Keratinocyte (primary cell): ENCODE data around the gene GAB4. TPM values are rescaled to one million over a fixed set of nuclear protein-coding genes. Genes with fewer than 3 reads are reported as not detected.
"Not testable (repeated sequence)": the region's sequence is repeated elsewhere in the genome, so short reads cannot be mapped to it uniquely, and the experiment has no call there.

Experiments
- DNase-seq: peaks from one replicate; pipeline ENCODE4 v3.0.0-alpha.2; 2011; ENCODE audit warnings: low read depth, missing footprints, low spot score
- FAIRE-seq: peaks from 2 replicates; lab custom pipeline; 2011; peaks lifted over from hg19 to GRCh38; lab: Jason Lieb, UNC
- H2AFZ ChIP-seq: 2 replicates; pipeline ENCODE4 v1.6.0; 2012; ENCODE audit warnings: low read length, control low read depth, inconsistent platforms; ENCODE audit not compliant: control insufficient read depth
- H3K27ac ChIP-seq: 2 replicates; pipeline ENCODE4 v1.5.1; 2011; ENCODE audit warnings: low read length; ENCODE audit not compliant: control insufficient read depth, insufficient read depth
- H3K27me3 ChIP-seq: 3 replicates; pipeline ENCODE4 v1.6.0; 2011; ENCODE audit warnings: low read length; ENCODE audit not compliant: control insufficient read depth, insufficient read depth; ENCODE audit errors: extremely low read depth
- H3K36me3 ChIP-seq, 2 experiments: 2 replicates in 1 of 2; 3 replicates in 1 of 2; pipeline ENCODE4 v1.5.1; 2011; ENCODE audit warnings: low read length in 2 of 2, mild to moderate bottlenecking in 1 of 2; ENCODE audit not compliant: control insufficient read depth in 2 of 2, insufficient read depth in 2 of 2; ENCODE audit errors: extremely low read depth in 1 of 2
- H3K4me1 ChIP-seq: 3 replicates; pipeline ENCODE4 v1.5.1; 2011; ENCODE audit warnings: low read length; ENCODE audit not compliant: control insufficient read depth, insufficient read depth; ENCODE audit errors: extremely low read depth
- H3K4me2 ChIP-seq: 3 replicates; pipeline ENCODE4 v1.6.0; 2011; ENCODE audit warnings: low read depth, low read length; ENCODE audit not compliant: control insufficient read depth, insufficient read depth; ENCODE audit errors: extremely low read depth
- H3K4me3 ChIP-seq, 3 experiments: fragments of 200-600 bp in 1 of 3; sonication (generic) in 1 of 3; 2 replicates in 2 of 3; 3 replicates in 1 of 3; pipeline ENCODE4 v1.5.1; 2011 to 2016; ENCODE audit warnings: low read length in 3 of 3, mild to moderate bottlenecking in 3 of 3, control low read depth in 2 of 3, inconsistent platforms in 1 of 3, low read depth in 1 of 3, mixed read lengths in 1 of 3, mixed run types in 1 of 3, moderate library complexity in 1 of 3; ENCODE audit not compliant: control insufficient read depth in 2 of 3, insufficient read depth in 2 of 3; ENCODE audit errors: extremely low read depth in 1 of 3
- H3K79me2 ChIP-seq: 2 replicates; pipeline ENCODE4 v1.6.0; 2012; ENCODE audit warnings: low read length; ENCODE audit not compliant: control insufficient read depth, insufficient read depth
- H3K9ac ChIP-seq: 3 replicates; pipeline ENCODE4 v1.6.0; 2011; ENCODE audit warnings: low read length; ENCODE audit not compliant: control insufficient read depth, insufficient read depth; ENCODE audit errors: extremely low read depth
- H3K9me1 ChIP-seq: 3 replicates; pipeline ENCODE4 v1.6.0; 2011; ENCODE audit warnings: low read length; ENCODE audit not compliant: control insufficient read depth, insufficient read depth; ENCODE audit errors: extremely low read depth
- H3K9me3 ChIP-seq: 2 replicates; pipeline ENCODE4 v1.5.1; 2012; ENCODE audit warnings: low read depth, low read length; ENCODE audit not compliant: control insufficient read depth
- H4K20me1 ChIP-seq: 3 replicates; pipeline ENCODE4 v1.6.0; 2011; ENCODE audit warnings: low read length; ENCODE audit not compliant: control insufficient read depth, insufficient read depth; ENCODE audit errors: extremely low read depth
- EZH2 ChIP-seq: IDR thresholded peaks from one replicate; pipeline ENCODE4 v1.6.1; 2012; ENCODE audit warnings: inconsistent platforms, mild to moderate bottlenecking, low read length, moderate library complexity
- dilution Hi-C: fragments of 300-500 bp; cut with MboI; formaldehyde crosslinking; loops from one replicate; pipeline ENCODE4 v1.7.0; 2020; ENCODE audit warnings: low sequenced_read_pairs; ENCODE audit not compliant: extremely low pct_ligation_motif_present
- polyA plus RNA-seq, 5 experiments: library from polyadenylated mRNA; depleted of rRNA in 3 of 5; stranded (reverse) in 3 of 5; stranded (forward) in 1 of 5; unstranded in 1 of 5; fragments of >200 nt; gene quantifications; 1 replicate in 1 of 5; 2 replicates in 3 of 5; 3 replicates in 1 of 5; pipeline versions ENCODE4 v1.2.1 to v1.2.3, GENCODE V29; 2011 to 2012; ENCODE audit warnings: missing spikeins in 2 of 5, low read depth in 1 of 5, low replicate concordance in 1 of 5
- TF ChIP-seq, protein P1 (sequence below), 3 experiments: IDR thresholded peaks in 1 of 3; conservative IDR thresholded peaks in 1 of 3; optimal IDR thresholded peaks in 1 of 3; 2 replicates in 2 of 3; 3 replicates in 1 of 3; pipeline versions ENCODE3 to v1.5.1; 2011; ENCODE audit warnings: low read length in 3 of 3, mild to moderate bottlenecking in 3 of 3, moderate library complexity in 2 of 3, control low read depth in 1 of 3, inconsistent platforms in 1 of 3; ENCODE audit not compliant: insufficient read depth in 2 of 3; ENCODE audit errors: extremely low read depth in 1 of 3

The GAB4 gene
- polyA plus RNA-seq, 1 donor (not counting 4 experiments of a cell fraction or from before 2014, with no cell fraction given): not detected

DNA sequence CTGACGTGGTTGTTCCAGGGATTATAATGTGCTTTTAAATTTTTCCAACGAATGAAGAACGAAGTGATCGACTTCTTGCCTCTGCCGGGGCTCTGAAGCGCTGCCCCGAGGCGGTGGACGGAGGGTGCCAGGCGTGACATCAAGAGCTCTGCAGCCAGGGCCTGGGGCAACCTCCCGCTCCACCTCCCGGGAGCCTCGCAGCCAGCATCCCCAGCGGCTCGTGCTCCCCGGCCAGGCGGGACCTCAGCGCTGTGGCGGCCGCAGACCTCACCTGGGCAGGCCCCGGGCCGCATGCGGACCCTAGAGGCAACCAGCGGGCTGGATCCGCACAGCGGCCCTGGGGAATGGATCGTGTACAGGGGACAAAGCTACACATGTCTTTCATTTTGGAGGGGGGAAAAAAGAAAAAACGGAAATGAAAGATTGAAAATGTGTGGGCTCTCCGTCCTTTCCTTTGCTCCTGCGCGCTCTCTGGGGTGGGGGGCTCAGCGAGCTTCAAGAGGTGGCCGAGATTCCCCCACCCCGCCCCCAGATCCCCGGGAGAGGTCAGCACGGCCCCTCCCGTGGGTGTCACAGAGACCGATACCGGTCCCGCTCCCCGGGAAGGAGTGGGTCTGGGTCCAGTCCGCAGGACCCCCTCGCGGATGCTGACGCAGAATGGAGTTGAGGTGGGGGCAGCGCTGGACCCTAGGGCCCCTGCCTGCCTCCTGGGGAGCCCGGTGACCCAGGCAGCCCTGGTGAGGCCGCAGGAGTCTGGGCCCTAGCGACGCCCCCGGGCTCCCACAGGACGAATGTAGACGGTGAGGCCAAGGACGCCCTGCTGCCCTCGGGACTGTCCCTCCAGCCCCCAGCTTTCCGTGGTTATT lies 28.2 kb upstream of the GAB4 start:
- H3K36me3 ChIP-seq, H3K79me2 ChIP-seq, H3K9me3 ChIP-seq, FAIRE-seq, H4K20me1 ChIP-seq, H3K27ac ChIP-seq, dilution Hi-C loops, H3K9ac ChIP-seq, H3K9me1 ChIP-seq, H3K27me3 ChIP-seq, DNase-seq, H3K4me1 ChIP-seq, H2AFZ ChIP-seq: not testable (repeated sequence)
- Histone ChIP-seq H3K4me3 (peak overlapping the region in 1 of 3 experiments; percentile 8), H3K4me2 (peak overlapping the region; percentile 27)

DNA sequence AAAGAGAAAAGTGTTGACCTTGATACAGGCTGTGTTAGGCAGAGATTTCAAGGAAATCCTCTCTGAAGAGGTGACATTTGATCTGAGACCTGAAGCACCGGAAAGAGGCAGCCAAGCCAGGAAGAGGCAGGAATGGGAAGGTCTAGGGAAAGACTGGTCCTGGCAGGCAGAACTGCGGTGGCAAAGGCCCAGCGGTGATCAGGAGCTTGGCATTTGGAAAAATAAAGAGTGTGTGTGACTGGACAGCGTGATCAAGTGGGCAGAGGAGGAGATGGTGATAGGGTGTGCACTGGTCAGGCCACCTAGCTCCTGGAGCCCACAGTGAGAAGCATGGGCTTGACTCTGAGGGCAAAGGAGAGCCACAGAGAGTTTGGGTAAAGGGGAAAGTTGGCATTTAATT lies 27.2 kb upstream of the GAB4 start:
- no peak for FAIRE-seq

DNA sequence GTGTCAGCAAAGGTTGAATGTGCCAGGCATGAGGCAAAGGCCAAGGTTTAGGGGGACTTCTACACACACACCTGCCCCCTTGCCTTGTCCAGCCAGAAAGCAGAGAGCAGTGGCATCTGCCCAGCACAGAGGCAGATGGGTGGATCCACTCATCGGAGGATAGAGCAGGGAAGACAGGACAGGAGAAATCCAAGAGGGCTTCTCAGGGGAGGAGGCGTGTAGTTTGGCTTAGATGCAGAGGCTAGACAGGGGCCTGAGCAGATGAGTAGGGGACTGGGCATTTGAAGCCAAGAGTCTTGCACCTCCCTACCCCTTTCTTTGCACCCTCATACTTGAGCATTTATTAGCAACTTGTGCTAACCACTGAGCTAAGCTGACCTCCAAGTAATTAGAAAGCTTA lies 26.5 kb upstream of the GAB4 start:
- H3K36me3 ChIP-seq, H3K27ac ChIP-seq, DNase-seq, H4K20me1 ChIP-seq, dilution Hi-C loops, H3K4me3 ChIP-seq, H2AFZ ChIP-seq, H3K79me2 ChIP-seq, H3K9me1 ChIP-seq, H3K27me3 ChIP-seq, FAIRE-seq, H3K9me3 ChIP-seq, H3K4me1 ChIP-seq, H3K4me2 ChIP-seq, H3K9ac ChIP-seq: not testable (repeated sequence)

More for the DNA sequence above, 27.2 kb upstream of the GAB4 start:
- no peaks in the 10 kb centered on the region for H4K20me1 ChIP-seq
- H3K27me3 ChIP-seq: peaks cover 4% of the 10 kb centered on the region
- no peaks in the 10 kb centered on the region for H3K4me1 ChIP-seq
- no peak overlapping the region for H3K4me2 ChIP-seq
- dilution Hi-C loops: no loop called here
- no peak overlapping the region for H3K4me3 ChIP-seq
- DNase-seq: no peak
- H3K36me3 ChIP-seq: no peaks in the 10 kb centered on the region
- peak overlapping the region; percentile 40 for H2AFZ ChIP-seq
- H3K9me3 ChIP-seq: no peaks in the 10 kb centered on the region
- TF ChIP-seq EZH2: no peak
- TF ChIP-seq, protein P1, sequence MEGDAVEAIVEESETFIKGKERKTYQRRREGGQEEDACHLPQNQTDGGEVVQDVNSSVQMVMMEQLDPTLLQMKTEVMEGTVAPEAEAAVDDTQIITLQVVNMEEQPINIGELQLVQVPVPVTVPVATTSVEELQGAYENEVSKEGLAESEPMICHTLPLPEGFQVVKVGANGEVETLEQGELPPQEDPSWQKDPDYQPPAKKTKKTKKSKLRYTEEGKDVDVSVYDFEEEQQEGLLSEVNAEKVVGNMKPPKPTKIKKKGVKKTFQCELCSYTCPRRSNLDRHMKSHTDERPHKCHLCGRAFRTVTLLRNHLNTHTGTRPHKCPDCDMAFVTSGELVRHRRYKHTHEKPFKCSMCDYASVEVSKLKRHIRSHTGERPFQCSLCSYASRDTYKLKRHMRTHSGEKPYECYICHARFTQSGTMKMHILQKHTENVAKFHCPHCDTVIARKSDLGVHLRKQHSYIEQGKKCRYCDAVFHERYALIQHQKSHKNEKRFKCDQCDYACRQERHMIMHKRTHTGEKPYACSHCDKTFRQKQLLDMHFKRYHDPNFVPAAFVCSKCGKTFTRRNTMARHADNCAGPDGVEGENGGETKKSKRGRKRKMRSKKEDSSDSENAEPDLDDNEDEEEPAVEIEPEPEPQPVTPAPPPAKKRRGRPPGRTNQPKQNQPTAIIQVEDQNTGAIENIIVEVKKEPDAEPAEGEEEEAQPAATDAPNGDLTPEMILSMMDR (optimal IDR thresholded peaks at IDR 0.05 in 1 of 3, IDR thresholded peaks at IDR 0.05 in 1 of 3, conservative IDR thresholded peaks at IDR 0.05 in 1 of 3; ENCODE audit: extremely low read depth in 1 of 3, insufficient read depth in 2 of 3, low read length in 3 of 3): no peak
- no peaks in the 10 kb centered on the region for H3K9me1 ChIP-seq
- H3K27ac ChIP-seq: no peak overlapping the region
- no peak overlapping the region for H3K9ac ChIP-seq
- no peaks in the 10 kb centered on the region for H3K79me2 ChIP-seq

DNA sequence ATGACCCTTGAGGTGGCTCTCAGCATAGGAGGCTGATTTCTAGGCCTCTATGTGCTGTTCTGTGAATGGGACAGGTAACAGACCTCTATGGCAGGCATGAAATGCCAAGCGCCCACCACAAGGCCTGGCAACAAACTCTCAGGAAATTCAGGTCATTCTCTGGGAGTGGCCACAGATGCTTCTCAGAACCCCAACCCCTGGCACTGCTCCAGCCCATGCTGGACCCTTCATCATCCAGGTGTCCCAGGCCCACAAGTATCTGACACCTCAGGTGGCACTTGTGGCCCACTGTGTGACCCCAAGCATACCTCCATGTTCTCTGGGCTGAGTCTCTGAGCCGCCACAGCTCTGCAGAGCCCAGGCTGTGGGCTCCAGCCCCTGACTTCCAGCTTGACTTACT lies 24.3 kb upstream of the GAB4 start:
- FAIRE-seq, H3K79me2 ChIP-seq, dilution Hi-C loops: not testable (repeated sequence)

More for the DNA sequence above, 24.3 kb upstream of the GAB4 start:
- H3K36me3 ChIP-seq, H3K4me1 ChIP-seq, H3K4me2 ChIP-seq, H3K9me1 ChIP-seq, H3K9me3 ChIP-seq, H3K4me3 ChIP-seq, H3K9ac ChIP-seq, H4K20me1 ChIP-seq, H2AFZ ChIP-seq, H3K27me3 ChIP-seq, H3K27ac ChIP-seq, DNase-seq: not testable (repeated sequence)
